A549 (cell line): ENCODE results near the gene ZSWIM7.

Experiments
- EHF ChIP-seq: fragments of 250-450 bp; sonication (Bioruptor Pico); IDR thresholded peaks from 2 replicates; pipeline ENCODE4 v1.5.0; 2020; ENCODE audit warnings: mild to moderate bottlenecking
- JUNB ChIP-seq: fragments of >200 bp; sonication (Bioruptor Twin); formaldehyde crosslinking; IDR thresholded peaks from 2 replicates; pipeline ENCODE4 v1.6.1; 2016

- no peak for TF ChIP-seq EHF (CRISPR knock-in tag)
- no peak for TF ChIP-seq JUNB
These were observed 6.1 kb upstream of the ZSWIM7 start for GRCh38 chr17:16005636-16006035.
